Hematopoietic multipotent progenitor cell treated with erythropoietin and hydrocortisone succinate and interleukin-3 and kit ligand, for 17 days (in vitro differentiated cells): Measurements from ENCODE around the gene HOXD10.

Experiments
- DNase-seq: peaks from one replicate; pipeline ENCODE4 v3.0.0-alpha.2; 2015; ENCODE audit warnings: low spot score

HOXD10 gene

GRCh38 chr2:176123411-176124109, 7.0 kb downstream of the HOXD10 start:
- DNase-seq = no peak

GRCh38 chr2:176124110-176124946, 7.8 kb downstream of the HOXD10 start:
- no peak for DNase-seq

GRCh38 chr2:176124947-176125771, 8.6 kb downstream of the HOXD10 start:
- DNase-seq = no peak

- DNase-seq = no peak
Measured at GRCh38 chr2:176125772-176126054, 9.1 kb downstream of the HOXD10 start.

GRCh38 chr2:176126929-176127773, 10.6 kb downstream of the HOXD10 start:
- peak; percentile 57 for DNase-seq

- no peak for DNase-seq
Measured at GRCh38 chr2:176127774-176128072, 11.1 kb downstream of the HOXD10 start.

- DNase-seq = no peak
Measured at GRCh38 chr2:176128172-176128981, 11.8 kb downstream of the HOXD10 start.

- DNase-seq = no peak
Measured at GRCh38 chr2:176128982-176129796, 12.6 kb downstream of the HOXD10 start, which contains the start of gene HOXD8. Gene HOXD8 (plus strand): TSS chr2:176129705. CDS start chr2:176130367, 662 bp downstream.

- no peak for DNase-seq
Measured at GRCh38 chr2:176129813-176130146, 13.2 kb downstream of the HOXD10 start.

- no peak for DNase-seq
Measured at GRCh38 chr2:176130147-176130956, 13.8 kb downstream of the HOXD10 start.

GRCh38 chr2:176130957-176131847, 14.6 kb downstream of the HOXD10 start:
- no peak for DNase-seq

- DNase-seq = no peak
Measured at GRCh38 chr2:176131848-176132158, 15.2 kb downstream of the HOXD10 start.

GRCh38 chr2:176132205-176133171, 15.9 kb downstream of the HOXD10 start:
- DNase-seq = no peak

- DNase-seq = no peak
Measured at GRCh38 chr2:176133389-176133788, 16.8 kb downstream of the HOXD10 start.

- DNase-seq = no peak
Measured at GRCh38 chr2:176134035-176134434, 17.5 kb downstream of the HOXD10 start.

GRCh38 chr2:176135035-176135440, 18.5 kb downstream of the HOXD10 start:
- no peak for DNase-seq
